ENCODE results near the gene CISH.

The CISH gene, protein sequence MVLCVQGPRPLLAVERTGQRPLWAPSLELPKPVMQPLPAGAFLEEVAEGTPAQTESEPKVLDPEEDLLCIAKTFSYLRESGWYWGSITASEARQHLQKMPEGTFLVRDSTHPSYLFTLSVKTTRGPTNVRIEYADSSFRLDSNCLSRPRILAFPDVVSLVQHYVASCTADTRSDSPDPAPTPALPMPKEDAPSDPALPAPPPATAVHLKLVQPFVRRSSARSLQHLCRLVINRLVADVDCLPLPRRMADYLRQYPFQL

DNA sequence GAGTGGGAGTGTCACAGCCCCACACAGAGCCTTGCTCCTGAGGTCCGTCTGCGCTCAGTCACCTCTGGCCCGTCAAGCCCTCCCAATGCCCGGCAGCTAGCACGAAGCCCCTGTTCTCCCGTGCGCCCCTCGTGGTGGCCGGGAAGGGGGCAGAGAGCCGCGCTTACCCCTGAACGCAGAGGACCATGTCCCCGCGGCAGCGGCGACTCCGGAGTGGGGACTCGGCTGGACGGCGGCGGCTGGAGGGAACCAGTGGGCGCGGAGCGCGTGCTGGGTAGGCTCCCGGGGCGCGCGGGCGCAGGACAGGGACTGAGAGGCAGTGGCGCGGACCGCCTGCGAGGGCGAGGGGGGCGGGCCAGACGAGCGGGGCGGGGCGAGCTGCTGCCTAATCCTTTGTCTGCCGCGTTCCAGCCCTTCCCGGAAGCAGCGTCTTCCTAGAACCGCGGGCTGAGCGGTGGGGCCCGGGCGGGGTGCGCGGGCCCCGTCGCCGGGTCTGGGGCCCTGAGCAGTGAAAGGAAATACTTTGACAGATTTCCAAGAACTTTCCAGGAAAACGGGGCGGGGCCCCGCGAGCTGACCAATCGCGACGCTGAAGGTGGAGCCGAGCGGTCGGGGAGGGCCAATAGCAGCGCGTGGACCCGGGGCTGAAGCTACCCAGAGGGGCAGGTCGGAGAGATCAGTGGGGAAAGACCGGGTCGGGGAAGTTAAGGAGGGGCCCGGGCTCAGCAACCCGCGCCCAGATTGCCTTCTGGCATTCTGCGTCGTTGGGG is at the start of gene CISH:
CISH (minus strand) TSS at position 311 of the 770 bp plus-strand sequence; CDS start at position 187, 124 bp downstream.
- DNase-seq = peak; percentile 95

GRCh38 chr3:50660386-50660785 is 48.8 kb upstream of the CISH start:
- DNase-seq = no peak

- no peak for DNase-seq
Observed at GRCh38 chr3:50658831-50659230, 47.3 kb upstream of the CISH start.

- peak; percentile 27 for DNase-seq
Observed at GRCh38 chr3:50658416-50658815, 46.8 kb upstream of the CISH start.

GRCh38 chr3:50657816-50658215 is 46.2 kb upstream of the CISH start:
- DNase-seq = no peak

- DNase-seq = no peak
Observed at GRCh38 chr3:50657407-50657806, 45.8 kb upstream of the CISH start.

GRCh38 chr3:50656417-50657195 is 45.0 kb upstream of the CISH start:
- no peak for DNase-seq

- DNase-seq = no peak
Observed at GRCh38 chr3:50655009-50655830, 43.6 kb upstream of the CISH start.

DNA sequence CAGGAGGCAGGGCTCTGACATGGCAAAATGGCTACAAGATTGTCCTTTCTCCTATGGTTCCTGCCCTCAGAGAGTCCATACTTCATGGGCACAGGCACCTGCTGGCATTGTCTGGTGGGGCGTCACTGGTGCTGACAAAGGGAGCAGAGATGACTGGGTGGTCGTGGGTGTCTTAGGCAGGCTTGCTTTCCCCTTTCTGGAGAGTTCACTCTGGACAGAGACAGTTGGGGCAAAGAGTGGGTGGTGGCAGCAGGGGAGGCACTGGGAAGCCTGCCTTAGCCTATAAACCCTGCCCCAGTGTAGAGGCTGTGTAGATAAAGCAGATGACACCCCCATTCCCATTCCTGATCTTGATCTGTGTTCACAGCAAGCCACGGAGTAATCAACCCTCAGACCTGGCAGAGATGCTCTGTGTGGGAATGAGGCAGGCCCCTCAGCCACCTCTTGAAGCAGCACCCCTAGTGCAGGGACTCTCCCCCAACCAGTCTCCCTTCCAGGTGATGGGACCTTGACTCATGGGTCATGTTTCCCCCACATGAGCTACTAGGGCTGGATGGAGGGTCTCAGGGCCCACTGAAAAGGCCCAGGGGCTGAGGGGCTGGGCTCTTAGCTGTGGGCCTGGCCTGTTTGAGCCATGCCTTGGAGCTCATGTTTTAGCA is 42.5 kb upstream of the CISH start:
- DNase-seq = no peak

DNA sequence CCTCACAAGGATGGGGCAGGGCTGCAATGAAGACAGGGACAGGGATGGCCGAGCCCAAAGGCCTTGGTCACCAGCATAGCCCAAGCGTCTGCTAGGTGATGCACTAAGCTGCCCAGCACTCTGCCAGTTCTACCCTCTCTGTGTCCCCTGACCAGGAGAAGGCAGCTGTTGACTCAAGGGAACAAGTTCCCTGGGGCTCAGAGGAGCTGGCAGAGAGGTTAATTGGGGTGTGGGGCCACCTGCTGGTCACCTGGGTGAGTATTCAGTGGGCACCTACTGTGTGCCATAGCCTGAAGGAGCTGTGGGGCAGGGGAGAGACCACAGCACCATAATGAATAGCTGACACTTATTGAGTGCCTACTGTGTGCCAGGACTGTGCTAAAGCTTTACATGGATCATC is 41.1 kb upstream of the CISH start:
- DNase-seq = no peak

DNA sequence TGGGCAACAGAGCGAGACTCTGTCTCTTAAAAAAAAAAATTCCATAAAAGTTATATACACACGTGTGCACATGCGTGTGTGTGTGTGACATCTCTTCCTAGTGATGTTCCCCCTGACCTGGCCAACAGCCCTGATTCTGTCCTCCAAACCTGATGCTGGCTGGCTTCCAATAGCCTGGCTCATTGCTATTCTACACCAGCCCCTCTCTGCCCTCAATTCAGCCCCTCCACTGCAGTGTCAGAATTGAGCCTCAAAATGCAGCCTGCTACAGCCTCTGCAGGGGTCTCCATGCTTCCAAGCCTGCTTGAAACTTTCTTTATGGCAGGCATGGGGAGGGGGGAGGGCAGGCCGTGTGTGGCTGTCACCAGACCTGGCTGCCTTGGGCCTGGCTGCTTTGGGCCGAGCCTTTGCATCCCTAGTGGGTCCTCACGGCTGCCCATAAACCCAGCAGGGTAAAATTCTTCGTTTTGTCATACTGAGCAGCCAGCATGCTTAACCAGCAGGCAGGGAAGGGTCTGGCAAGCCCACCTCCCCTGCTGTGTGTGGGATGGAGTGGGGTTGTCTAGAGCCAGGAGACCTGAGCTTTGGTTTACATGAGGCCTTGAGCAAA is 40.5 kb upstream of the CISH start:
- no peak for DNase-seq

DNA sequence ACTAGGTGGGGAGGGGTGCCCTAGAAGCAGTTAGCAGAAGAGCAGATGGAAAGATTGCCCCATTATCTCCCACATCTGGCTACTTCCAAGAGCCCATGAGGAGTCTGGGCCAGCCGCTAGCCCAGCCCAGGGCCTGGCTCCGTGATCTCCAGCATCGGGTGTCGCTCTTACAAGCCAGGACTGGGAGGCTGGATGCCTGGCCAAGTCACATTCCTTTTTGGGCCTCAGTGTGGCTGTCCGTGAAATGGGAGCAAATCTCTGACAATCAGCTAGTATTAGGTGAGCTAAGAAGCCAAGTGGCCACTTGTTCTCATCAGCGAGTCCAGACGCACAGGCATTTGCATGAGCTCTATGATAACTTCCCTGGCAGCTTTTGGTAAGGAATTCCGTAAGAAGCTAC is 39.9 kb upstream of the CISH start:
- no peak for DNase-seq

- no peak for DNase-seq
Observed at GRCh38 chr3:50650018-50650417, 38.4 kb upstream of the CISH start.

- no peak for DNase-seq
Observed at GRCh38 chr3:50649451-50649931, 37.9 kb upstream of the CISH start.

DNA sequence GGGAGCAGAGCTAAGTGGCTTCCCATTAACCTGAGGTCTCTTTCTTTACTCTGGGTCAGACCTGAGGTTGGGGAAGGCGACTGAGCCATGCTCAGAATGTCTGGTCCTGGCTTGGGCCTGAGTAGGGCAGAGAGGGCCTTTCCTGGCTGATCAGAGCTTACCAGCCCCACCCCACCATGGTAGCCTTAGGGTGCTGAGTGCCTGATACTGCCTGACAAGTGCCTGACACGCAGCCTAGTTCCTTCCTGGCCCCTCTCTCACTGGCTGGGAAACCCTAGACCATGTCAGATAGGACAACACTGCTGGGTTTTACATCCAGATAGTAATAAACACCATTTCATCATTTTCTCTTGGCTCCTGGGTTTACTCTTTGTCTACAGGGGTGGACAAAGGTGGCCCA is 37.4 kb upstream of the CISH start:
- DNase-seq = no peak

GRCh38 chr3:50648313-50648712 is 36.7 kb upstream of the CISH start:
- DNase-seq = peak; percentile 38

- no peak for DNase-seq
Observed at GRCh38 chr3:50645378-50645777, 33.8 kb upstream of the CISH start.

DNA sequence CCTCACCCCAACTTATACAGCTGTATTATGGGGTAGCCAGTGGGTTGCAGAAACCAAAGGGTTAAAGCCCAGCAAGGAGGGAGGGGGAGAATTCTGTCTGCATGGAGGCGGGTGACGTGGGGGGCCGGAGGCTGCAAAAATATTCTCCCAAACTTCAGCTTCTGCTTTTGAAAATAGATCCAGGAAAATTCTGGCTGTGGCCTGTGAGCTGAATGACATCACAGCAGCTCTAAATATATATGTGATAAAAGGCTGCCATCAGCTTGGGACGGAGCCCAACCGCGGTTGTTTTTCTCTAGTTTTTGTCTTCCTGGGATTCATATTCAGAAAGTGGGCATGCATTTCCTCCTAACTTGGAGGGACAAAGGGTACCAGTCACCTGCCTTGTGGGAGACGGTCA is 33.0 kb upstream of the CISH start:
- DNase-seq = no peak

- no peak for DNase-seq
Observed at GRCh38 chr3:50642382-50642781, 30.8 kb upstream of the CISH start.

DNA sequence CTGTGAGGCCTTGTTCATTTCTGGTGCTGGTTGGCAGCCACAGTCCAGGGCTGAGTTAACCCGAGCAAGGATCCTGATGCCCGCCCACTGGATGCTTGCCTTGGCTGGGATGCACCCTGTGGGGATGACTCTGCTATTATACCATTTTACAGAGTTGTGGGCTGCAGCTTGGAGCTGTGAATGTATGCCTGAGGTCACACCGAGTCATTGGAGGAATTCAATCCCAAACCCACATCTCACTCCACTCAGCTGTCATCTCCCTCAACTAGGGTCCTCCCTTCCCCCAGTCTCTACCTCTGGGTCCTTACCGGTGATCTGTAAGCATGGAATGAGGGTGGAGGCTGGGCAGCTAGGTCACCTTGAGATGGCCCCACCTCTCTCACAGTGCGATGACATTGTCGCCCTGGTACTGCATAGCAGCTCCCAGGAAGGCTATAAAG is 27.5 kb upstream of the CISH start:
- peak; percentile 81 for DNase-seq

DNA sequence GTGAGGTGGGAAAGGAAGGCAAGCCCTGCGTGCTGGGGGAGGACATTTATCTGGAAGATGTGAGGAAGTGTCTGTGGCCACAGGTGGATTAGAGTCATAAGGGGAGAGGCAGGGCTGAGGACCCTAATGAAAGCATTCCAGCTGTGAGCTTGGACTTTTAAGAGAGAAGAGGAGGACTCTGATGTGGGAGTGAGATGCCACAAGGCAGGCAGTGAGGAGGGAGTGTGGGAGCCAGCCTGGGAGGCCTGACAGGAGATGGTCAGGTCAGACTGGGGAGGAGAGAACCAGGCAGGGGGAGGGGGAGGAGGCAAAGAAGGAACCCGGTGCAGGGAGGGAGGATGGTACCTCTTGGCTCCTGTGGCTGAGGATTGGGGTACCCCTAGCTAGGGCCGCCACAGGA is 26.4 kb upstream of the CISH start:
- no peak for DNase-seq

- DNase-seq = no peak
Observed at GRCh38 chr3:50637011-50637410, 25.4 kb upstream of the CISH start.

Data from fibroblast of skin of right biceps (primary cell).